SK-N-SH (cell line): Measurements from ENCODE around the gene BCAS3. TPM values are rescaled to one million over a fixed set of nuclear protein-coding genes. Genes with fewer than 3 reads are reported as not detected.

ENCODE experiments used
- CTCF ChIA-PET: fragments of 300-600, 350-600 bp; formaldehyde crosslinking; extraction: SDS; loops from one replicate; lab custom pipeline; 2021; lab: Yijun Ruan, JAX
- POLR2A ChIA-PET: fragments of 350-600 bp; sonication (Branson Sonifier 250); formaldehyde crosslinking; extraction: SDS; loops from one replicate; lab custom pipeline; 2020; ENCODE audit warnings: antibody characterized with exemption, inconsistent platforms; lab: Yijun Ruan, JAX
- DNase-seq: peaks from one replicate; pipeline ENCODE4 v3.0.0; 2012
- H2AFZ ChIP-seq: fragments of 200-600 bp; sonication (generic); 2 replicates; pipeline ENCODE4 v1.8.1; 2016; ENCODE audit warnings: antibody characterized with exemption, mild to moderate bottlenecking, low read depth
- H3F3A ChIP-seq: fragments of 200-600 bp; sonication (generic); replicated peaks from 2 replicates; pipeline ENCODE3; 2016; ENCODE audit warnings: antibody characterized with exemption, mild to moderate bottlenecking; ENCODE audit not compliant: insufficient read depth
- H3K27ac ChIP-seq, 2 experiments: fragments of 200-500 bp in 1 of 2; fragments of 200-600 bp in 1 of 2; sonication (Bioruptor generic) in 1 of 2; sonication (generic), shearing (Covaris generic) in 1 of 2; 2 replicates each; pipeline versions ENCODE4 v1.5.1 to v1.6.1; 2014 to 2016; ENCODE audit warnings: low read depth in 2 of 2, inconsistent platforms in 1 of 2, low read length in 1 of 2, mild to moderate bottlenecking in 1 of 2, mixed read lengths in 1 of 2
- H3K27me3 ChIP-seq: fragments of 200-600 bp; sonication (generic), shearing (Covaris generic); 2 replicates; pipeline ENCODE4 v1.6.1; 2016; ENCODE audit warnings: mixed run types; ENCODE audit not compliant: insufficient read depth
- H3K36me3 ChIP-seq, 2 experiments: fragments of 200-500 bp in 1 of 2; fragments of 200-600 bp in 1 of 2; sonication (Bioruptor generic) in 1 of 2; sonication (generic) in 1 of 2; replicated peaks in 1 of 2; 2 replicates each; pipeline versions ENCODE3 to v1.5.1; 2014 to 2016; ENCODE audit warnings: low read length in 1 of 2, mild to moderate bottlenecking in 1 of 2; ENCODE audit not compliant: insufficient read depth in 2 of 2, control insufficient read depth in 1 of 2
- H3K4me1 ChIP-seq, 2 experiments: fragments of 200-500 bp in 1 of 2; fragments of 200-600 bp in 1 of 2; sonication (Bioruptor generic) in 1 of 2; sonication (generic), shearing (Covaris generic) in 1 of 2; 2 replicates each; pipeline versions ENCODE4 v1.5.1 to v1.6.1; 2014 to 2016; ENCODE audit warnings: low read depth in 1 of 2, low read length in 1 of 2, mixed run types in 1 of 2; ENCODE audit not compliant: insufficient read depth in 2 of 2, control insufficient read depth in 1 of 2
- H3K4me2 ChIP-seq: fragments of 200-600 bp; sonication (generic), shearing (Covaris generic); 2 replicates; pipeline ENCODE4 v1.6.1; 2017; ENCODE audit warnings: mixed run types
- H3K4me3 ChIP-seq, 2 experiments: fragments of 200-500 bp in 1 of 2; fragments of 200-600 bp in 1 of 2; sonication (Bioruptor generic) in 1 of 2; sonication (generic), shearing (Covaris generic) in 1 of 2; 2 replicates each; pipeline versions ENCODE4 v1.5.1 to v1.8.1; 2014 to 2016; ENCODE audit warnings: low read depth in 2 of 2, inconsistent platforms in 1 of 2, low read length in 1 of 2, mild to moderate bottlenecking in 1 of 2, mixed read lengths in 1 of 2, moderate library complexity in 1 of 2
- H3K79me2 ChIP-seq: fragments of 200-600 bp; sonication (generic); 2 replicates; pipeline ENCODE4 v1.8.1; 2017; ENCODE audit warnings: mild to moderate bottlenecking; ENCODE audit not compliant: insufficient read depth
- H3K9ac ChIP-seq: fragments of 200-600 bp; sonication (generic); 2 replicates; pipeline ENCODE4 v1.6.1; 2017; ENCODE audit warnings: mixed run types
- H3K9me2 ChIP-seq: fragments of 200-600 bp; sonication (generic); 2 replicates; pipeline ENCODE4 v1.6.1; 2017; ENCODE audit warnings: mixed run types
- H3K9me3 ChIP-seq: fragments of 200-600 bp; sonication (generic); 2 replicates; pipeline ENCODE4 v1.6.1; 2017; ENCODE audit warnings: mixed run types, mild to moderate bottlenecking, moderate library complexity
- H4K20me1 ChIP-seq: fragments of 200-600 bp; sonication (generic); 2 replicates; pipeline ENCODE4 v1.6.1; 2017; ENCODE audit warnings: mild to moderate bottlenecking, mixed run types; ENCODE audit not compliant: insufficient read depth
- CHD2 ChIP-seq: fragments of 150-350 bp; IDR thresholded peaks from 2 replicates; pipeline ENCODE4 v1.6.1; 2018; ENCODE audit warnings: low read length; ENCODE audit not compliant: partially characterized antibody
- EP300 ChIP-seq, 2 experiments: IDR thresholded peaks; 2 replicates each; pipeline versions ENCODE4 v1.4.0 to v1.6.1; 2012; ENCODE audit warnings: borderline replicate concordance in 1 of 2, low read depth in 1 of 2, low read length in 1 of 2
- EZH2phosphoT487 ChIP-seq: fragments of 200-600 bp; sonication (generic); IDR thresholded peaks from 2 replicates; pipeline ENCODE4 v1.6.1; 2017; ENCODE audit warnings: low read depth, mixed run types, mild to moderate bottlenecking, antibody characterized with exemption, moderate library complexity, borderline replicate concordance
- FOXM1 ChIP-seq: IDR thresholded peaks from 2 replicates; pipeline ENCODE4 v1.4.0; 2012; ENCODE audit warnings: low read depth, mild to moderate bottlenecking
- MEF2A ChIP-seq: IDR thresholded peaks from 2 replicates; pipeline ENCODE4 v1.4.0; 2012; ENCODE audit warnings: low read depth, borderline replicate concordance
- NFIC ChIP-seq: IDR thresholded peaks from 2 replicates; pipeline ENCODE4 v1.4.0; 2012; ENCODE audit warnings: borderline replicate concordance
- NRF1 ChIP-seq: IDR thresholded peaks from 2 replicates; pipeline ENCODE4 v1.6.1; 2012; ENCODE audit warnings: low read depth, mild to moderate bottlenecking, low read length
- POLR2AphosphoS5 ChIP-seq: IDR thresholded peaks from 2 replicates; pipeline ENCODE4 v1.6.1; 2012; ENCODE audit warnings: low read depth, low read length
- RXRA ChIP-seq: IDR thresholded peaks from 2 replicates; pipeline ENCODE4 v1.4.0; 2012; ENCODE audit warnings: low read depth, mild to moderate bottlenecking, borderline replicate concordance
- TEAD4 ChIP-seq: IDR thresholded peaks from 2 replicates; pipeline ENCODE4 v1.4.0; 2012; ENCODE audit warnings: mild to moderate bottlenecking, borderline replicate concordance; ENCODE audit not compliant: insufficient read depth
- WGBS: methylation state at CpG from one replicate; pipeline ENCODE4 v1.1.6; 2017; ENCODE audit warnings: low lambda C conversion rate; 5-methylcytosine and 5-hydroxymethylcytosine counted together
- polyA plus RNA-seq, 3 experiments: library from polyadenylated mRNA; depleted of rRNA; stranded (reverse); fragments of >200 nt; gene quantifications; 2 replicates each; pipeline ENCODE4 v1.2.3, GENCODE V29; 2012
- TF ChIP-seq, protein P1 (sequence below): fragments of 150-350 bp; IDR thresholded peaks from 2 replicates; pipeline ENCODE4 v1.6.1; 2017; ENCODE audit warnings: antibody characterized with exemption, low read length, low read depth, borderline replicate concordance
- TF ChIP-seq, protein P2 (sequence below): IDR thresholded peaks from 2 replicates; pipeline ENCODE4 v1.4.0; 2012; ENCODE audit warnings: low read depth, borderline replicate concordance
- TF ChIP-seq, protein P3 (sequence below): IDR thresholded peaks from 2 replicates; pipeline ENCODE4 v1.4.0; 2012; ENCODE audit warnings: low read depth, borderline replicate concordance
- TF ChIP-seq, protein P4 (sequence below): IDR thresholded peaks from 2 replicates; pipeline ENCODE4 v1.6.1; 2012; ENCODE audit warnings: mild to moderate bottlenecking, low read depth, low read length, moderate library complexity
- TF ChIP-seq, protein P5 (sequence below): fragments of 200-600 bp; sonication (generic); IDR thresholded peaks from 2 replicates; pipeline ENCODE4 v1.6.1; 2017; ENCODE audit warnings: antibody characterized with exemption, mild to moderate bottlenecking, moderate library complexity

BCAS3 gene
- polyA plus RNA-seq, 1 of the 3 experiments (the other 2 are of a cell fraction), result 5.9 TPM

DNA sequence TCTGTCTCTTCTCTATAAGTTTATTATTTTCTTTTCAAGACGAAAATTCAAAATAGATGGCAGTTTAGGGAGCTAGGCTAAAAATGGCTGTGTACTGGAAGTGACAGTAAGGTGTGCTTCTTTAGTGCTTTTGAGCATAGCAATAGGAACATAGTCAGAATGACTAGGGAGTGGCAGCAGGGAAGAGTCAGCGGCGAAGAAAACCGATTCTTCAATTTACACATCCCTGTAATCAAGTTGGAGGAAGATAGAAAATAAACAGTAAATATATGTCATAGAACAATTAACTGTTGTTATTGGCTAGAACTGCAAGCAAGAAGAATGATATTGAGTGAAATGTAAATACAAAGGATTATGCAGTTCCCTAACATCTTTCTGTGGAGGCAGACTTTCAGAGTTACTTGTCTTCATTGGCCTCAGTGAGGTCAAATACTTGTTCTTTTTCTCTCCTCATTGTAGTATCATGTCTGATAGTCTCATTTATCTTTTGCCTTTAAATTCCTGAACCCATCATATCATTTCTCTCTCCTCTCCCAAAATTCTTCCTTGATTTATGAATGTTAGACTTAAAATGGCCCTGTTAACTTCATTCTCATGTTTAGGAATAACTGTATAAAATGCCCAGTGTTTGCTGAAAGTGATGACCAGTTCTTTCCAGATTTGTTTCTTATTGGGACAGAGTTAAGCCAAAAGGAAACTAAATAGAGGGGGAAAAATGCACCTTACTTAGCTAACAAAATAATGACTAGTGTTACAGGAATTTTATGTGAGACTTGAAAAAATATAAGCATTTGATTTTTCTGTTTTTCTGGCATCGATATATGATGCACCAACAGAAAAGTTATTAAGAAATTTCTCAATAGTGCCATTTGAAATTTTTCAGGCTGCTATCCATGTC is 211.4 kb downstream of the BCAS3 start:
- H3K36me3 ChIP-seq, result no peaks in the 10 kb centered on the region
- H4K20me1 ChIP-seq, result no peaks in the 10 kb centered on the region
- WGBS, result 76% methylated on average over 5 of the region's 5 CpGs
- TF ChIP-seq, protein P1, sequence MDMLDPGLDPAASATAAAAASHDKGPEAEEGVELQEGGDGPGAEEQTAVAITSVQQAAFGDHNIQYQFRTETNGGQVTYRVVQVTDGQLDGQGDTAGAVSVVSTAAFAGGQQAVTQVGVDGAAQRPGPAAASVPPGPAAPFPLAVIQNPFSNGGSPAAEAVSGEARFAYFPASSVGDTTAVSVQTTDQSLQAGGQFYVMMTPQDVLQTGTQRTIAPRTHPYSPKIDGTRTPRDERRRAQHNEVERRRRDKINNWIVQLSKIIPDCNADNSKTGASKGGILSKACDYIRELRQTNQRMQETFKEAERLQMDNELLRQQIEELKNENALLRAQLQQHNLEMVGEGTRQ, result no peak
- peaks cover 0 to 11% of the 10 kb centered on the region in 2 experiments; a peak in 2 of 4 replicates for H3K4me1 ChIP-seq
- peak overlapping the region; percentile 22; the same call in 1 of the 2 replicates for H2AFZ ChIP-seq
- H3K4me2 ChIP-seq, result 0 out of 2 replicates have a peak overlapping the region, but pooled peaks have one; percentile 5
- H3F3A ChIP-seq, result no peaks in the 10 kb centered on the region
- no peak overlapping the region for H3K4me3 ChIP-seq
- no peaks in the 10 kb centered on the region for H3K9me2 ChIP-seq
- H3K27me3 ChIP-seq, result no peaks in the 10 kb centered on the region
- H3K79me2 ChIP-seq, result no peaks in the 10 kb centered on the region
- DNase-seq, result no peak
- H3K27ac ChIP-seq, result peak overlapping the region in 1 of 2 experiments; percentile 24; a peak in 1 of 4 replicates
- POLR2A ChIA-PET, result no interaction called here
- H3K9ac ChIP-seq, result no peak overlapping the region
- CTCF ChIA-PET, result interaction anchor here (1.3 kb wide), 1 partner anchor 523 kb away, joined by 3 read pairs; no protein-coding TSS in a partner anchor
- no peaks in the 10 kb centered on the region for H3K9me3 ChIP-seq

DNA sequence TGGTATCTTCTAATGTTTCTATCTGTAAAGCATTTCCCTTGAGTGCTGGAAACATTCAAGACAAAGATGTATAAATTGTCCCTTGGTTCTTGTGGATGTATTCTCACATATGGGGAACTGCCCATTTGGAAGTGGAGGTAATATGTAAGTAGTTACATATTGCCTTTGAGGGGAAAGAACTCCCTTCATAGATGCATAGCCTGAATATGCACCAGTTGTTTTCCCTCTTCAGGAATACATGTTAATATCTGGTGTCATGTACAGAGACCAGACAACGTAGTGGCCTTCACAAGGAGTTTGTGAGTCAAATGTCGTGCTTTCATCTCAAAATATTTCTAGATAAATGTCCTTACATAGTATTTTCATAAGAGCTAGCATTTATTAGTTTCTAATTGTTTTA is 213.5 kb downstream of the BCAS3 start:
- DNase-seq, result no peak
- Histone ChIP-seq H3K4me2 (no peak overlapping the region), H3K27me3 (no peaks in the 10 kb centered on the region), H3F3A (peaks cover 6% of the 10 kb centered on the region), H4K20me1 (no peaks in the 10 kb centered on the region), H3K4me1 (peaks cover 0 to 11% of the 10 kb centered on the region in 2 experiments; a peak in 2 of 4 replicates), H3K9me3 (no peaks in the 10 kb centered on the region), H3K9ac (no peak overlapping the region), H2AFZ (no peak overlapping the region), H3K79me2 (no peaks in the 10 kb centered on the region), H3K36me3 (no peaks in the 10 kb centered on the region), H3K27ac (no peak overlapping the region), H3K9me2 (peaks cover 5% of the 10 kb centered on the region; the same call in 1 of the 2 replicates), H3K4me3 (no peak overlapping the region)
- ChIA-PET CTCF (no interaction called here), POLR2A (no interaction called here)
- 85% methylated on average over 2 of the region's 2 CpGs for WGBS
- TF ChIP-seq RXRA, result no peak
- TF ChIP-seq, protein P2, sequence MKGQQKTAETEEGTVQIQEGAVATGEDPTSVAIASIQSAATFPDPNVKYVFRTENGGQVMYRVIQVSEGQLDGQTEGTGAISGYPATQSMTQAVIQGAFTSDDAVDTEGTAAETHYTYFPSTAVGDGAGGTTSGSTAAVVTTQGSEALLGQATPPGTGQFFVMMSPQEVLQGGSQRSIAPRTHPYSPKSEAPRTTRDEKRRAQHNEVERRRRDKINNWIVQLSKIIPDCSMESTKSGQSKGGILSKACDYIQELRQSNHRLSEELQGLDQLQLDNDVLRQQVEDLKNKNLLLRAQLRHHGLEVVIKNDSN, result no peak
- TF ChIP-seq, protein P3, sequence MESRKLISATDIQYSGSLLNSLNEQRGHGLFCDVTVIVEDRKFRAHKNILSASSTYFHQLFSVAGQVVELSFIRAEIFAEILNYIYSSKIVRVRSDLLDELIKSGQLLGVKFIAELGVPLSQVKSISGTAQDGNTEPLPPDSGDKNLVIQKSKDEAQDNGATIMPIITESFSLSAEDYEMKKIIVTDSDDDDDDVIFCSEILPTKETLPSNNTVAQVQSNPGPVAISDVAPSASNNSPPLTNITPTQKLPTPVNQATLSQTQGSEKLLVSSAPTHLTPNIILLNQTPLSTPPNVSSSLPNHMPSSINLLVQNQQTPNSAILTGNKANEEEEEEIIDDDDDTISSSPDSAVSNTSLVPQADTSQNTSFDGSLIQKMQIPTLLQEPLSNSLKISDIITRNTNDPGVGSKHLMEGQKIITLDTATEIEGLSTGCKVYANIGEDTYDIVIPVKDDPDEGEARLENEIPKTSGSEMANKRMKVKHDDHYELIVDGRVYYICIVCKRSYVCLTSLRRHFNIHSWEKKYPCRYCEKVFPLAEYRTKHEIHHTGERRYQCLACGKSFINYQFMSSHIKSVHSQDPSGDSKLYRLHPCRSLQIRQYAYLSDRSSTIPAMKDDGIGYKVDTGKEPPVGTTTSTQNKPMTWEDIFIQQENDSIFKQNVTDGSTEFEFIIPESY, result no peak
- TF ChIP-seq, protein P4, sequence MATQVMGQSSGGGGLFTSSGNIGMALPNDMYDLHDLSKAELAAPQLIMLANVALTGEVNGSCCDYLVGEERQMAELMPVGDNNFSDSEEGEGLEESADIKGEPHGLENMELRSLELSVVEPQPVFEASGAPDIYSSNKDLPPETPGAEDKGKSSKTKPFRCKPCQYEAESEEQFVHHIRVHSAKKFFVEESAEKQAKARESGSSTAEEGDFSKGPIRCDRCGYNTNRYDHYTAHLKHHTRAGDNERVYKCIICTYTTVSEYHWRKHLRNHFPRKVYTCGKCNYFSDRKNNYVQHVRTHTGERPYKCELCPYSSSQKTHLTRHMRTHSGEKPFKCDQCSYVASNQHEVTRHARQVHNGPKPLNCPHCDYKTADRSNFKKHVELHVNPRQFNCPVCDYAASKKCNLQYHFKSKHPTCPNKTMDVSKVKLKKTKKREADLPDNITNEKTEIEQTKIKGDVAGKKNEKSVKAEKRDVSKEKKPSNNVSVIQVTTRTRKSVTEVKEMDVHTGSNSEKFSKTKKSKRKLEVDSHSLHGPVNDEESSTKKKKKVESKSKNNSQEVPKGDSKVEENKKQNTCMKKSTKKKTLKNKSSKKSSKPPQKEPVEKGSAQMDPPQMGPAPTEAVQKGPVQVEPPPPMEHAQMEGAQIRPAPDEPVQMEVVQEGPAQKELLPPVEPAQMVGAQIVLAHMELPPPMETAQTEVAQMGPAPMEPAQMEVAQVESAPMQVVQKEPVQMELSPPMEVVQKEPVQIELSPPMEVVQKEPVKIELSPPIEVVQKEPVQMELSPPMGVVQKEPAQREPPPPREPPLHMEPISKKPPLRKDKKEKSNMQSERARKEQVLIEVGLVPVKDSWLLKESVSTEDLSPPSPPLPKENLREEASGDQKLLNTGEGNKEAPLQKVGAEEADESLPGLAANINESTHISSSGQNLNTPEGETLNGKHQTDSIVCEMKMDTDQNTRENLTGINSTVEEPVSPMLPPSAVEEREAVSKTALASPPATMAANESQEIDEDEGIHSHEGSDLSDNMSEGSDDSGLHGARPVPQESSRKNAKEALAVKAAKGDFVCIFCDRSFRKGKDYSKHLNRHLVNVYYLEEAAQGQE, result no peak
- TF ChIP-seq EP300 (IDR thresholded peaks at IDR 0.05; ENCODE audit: borderline replicate concordance in 1 of 2, low read depth in 1 of 2, low read length in 1 of 2), result no peak
- TF ChIP-seq POLR2AphosphoS5, result no peak
- no peak for TF ChIP-seq NFIC
- TF ChIP-seq, protein P5, sequence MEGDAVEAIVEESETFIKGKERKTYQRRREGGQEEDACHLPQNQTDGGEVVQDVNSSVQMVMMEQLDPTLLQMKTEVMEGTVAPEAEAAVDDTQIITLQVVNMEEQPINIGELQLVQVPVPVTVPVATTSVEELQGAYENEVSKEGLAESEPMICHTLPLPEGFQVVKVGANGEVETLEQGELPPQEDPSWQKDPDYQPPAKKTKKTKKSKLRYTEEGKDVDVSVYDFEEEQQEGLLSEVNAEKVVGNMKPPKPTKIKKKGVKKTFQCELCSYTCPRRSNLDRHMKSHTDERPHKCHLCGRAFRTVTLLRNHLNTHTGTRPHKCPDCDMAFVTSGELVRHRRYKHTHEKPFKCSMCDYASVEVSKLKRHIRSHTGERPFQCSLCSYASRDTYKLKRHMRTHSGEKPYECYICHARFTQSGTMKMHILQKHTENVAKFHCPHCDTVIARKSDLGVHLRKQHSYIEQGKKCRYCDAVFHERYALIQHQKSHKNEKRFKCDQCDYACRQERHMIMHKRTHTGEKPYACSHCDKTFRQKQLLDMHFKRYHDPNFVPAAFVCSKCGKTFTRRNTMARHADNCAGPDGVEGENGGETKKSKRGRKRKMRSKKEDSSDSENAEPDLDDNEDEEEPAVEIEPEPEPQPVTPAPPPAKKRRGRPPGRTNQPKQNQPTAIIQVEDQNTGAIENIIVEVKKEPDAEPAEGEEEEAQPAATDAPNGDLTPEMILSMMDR, result no peak
- no peak for TF ChIP-seq TEAD4
- no peak for TF ChIP-seq CHD2
- TF ChIP-seq MEF2A, result no peak
- no peak for TF ChIP-seq FOXM1
- no peak for TF ChIP-seq NRF1
- TF ChIP-seq EZH2phosphoT487, result no peak
